AG10803 (cell line): ENCODE results near the gene ANKK1.

Experiments used
- DNase-seq: peaks from one replicate; pipeline ENCODE4 v3.0.0; 2010; ENCODE audit warnings: low read depth
- H3K4me3 ChIP-seq: 2 replicates; pipeline ENCODE4 v1.5.1; 2011; ENCODE audit warnings: mild to moderate bottlenecking, low read length, control low read depth
- CTCF ChIP-seq: conservative IDR thresholded peaks from 2 replicates; pipeline ENCODE4 v1.5.1; 2011; ENCODE audit warnings: mild to moderate bottlenecking, low read length, control low read depth, inconsistent platforms

ANKK1 gene

GRCh38 chr11:113350336-113351067 lies 37.1 kb upstream of the ANKK1 start:
- no peak for DNase-seq
- TF ChIP-seq CTCF, result no peak
- H3K4me3 ChIP-seq, result no peak overlapping the region

GRCh38 chr11:113351068-113351450 lies 36.5 kb upstream of the ANKK1 start:
- no peak for DNase-seq
- no peak for TF ChIP-seq CTCF
- no peak overlapping the region for H3K4me3 ChIP-seq

DNA sequence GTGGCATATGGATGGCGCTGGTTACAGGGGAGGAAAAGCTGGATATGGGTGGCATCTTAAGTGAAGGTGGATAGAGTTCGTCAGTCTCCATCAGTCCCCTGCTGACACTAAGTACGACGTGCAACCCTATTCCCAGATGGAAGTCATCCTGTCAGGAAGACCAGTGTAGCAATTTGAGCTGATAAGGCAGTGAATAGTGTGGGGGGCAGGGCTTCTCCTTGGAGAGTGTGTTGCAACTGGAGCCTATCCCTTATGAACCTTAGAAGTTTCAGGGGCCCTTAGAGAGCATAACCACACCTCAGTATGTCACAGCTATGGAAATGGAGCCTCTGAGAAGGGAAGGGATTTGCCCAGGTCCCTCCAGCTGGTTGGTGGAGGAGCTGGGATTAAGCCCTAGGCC lies 36.1 kb upstream of the ANKK1 start:
- DNase-seq, result no peak
- TF ChIP-seq CTCF, result no peak
- H3K4me3 ChIP-seq, result no peak overlapping the region

GRCh38 chr11:113356203-113356602 lies 31.4 kb upstream of the ANKK1 start:
- no peak for TF ChIP-seq CTCF
- DNase-seq, result no peak
- H3K4me3 ChIP-seq, result no peak overlapping the region

DNA sequence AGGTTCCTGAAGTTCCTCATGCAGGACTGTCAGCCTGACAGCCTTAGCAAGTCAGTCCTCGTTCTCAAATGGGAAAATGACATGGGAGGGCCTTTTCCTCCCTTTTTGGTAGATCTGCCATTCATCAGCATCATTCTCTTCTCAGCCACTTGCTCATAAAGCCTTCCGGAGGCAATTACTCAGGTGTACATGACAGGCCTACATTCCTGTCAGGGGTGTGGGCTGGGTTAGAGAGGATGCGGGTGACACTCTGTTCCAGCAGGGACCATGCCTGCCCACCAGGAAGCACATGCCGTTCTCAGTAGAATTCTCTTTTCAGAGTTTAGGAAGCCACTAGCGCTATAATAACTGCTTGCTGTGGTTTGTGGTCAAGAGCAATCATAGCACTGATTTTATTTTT lies 24.2 kb upstream of the ANKK1 start:
- no peak overlapping the region for H3K4me3 ChIP-seq
- TF ChIP-seq CTCF, result no peak
- no peak for DNase-seq

DNA sequence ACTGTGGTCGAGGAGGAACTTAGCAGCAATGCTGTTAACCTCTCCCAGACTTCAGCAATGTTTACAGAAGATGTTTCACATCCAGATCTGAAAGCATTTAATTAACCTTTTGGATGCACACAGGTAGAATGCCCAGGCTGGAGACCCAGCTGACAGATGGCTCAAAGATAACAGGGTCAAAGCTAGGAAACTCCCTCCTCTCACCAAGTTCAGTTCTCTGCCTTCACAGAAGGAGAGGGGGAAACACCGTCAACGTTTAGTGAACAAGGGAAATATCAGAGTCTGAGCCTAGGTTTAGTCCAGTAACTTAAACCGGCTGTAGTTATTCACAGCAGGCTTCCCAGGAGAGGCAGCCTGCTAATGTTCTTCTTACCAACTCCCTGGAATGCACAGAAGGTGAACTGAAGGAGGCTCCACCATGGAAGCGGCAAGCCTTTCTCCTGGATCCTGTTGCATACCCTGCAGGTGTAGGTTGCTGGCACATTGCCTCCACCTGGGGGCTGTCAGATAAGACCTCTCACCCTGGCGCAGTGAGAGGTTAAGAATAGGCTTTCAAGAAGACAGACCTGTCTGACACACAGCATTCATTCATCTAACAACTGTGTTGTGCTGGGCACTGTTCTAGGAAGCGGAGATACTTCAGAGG lies 23.5 kb upstream of the ANKK1 start:
- TF ChIP-seq CTCF, result no peak
- no peak for DNase-seq
- H3K4me3 ChIP-seq, result no peak overlapping the region

DNA sequence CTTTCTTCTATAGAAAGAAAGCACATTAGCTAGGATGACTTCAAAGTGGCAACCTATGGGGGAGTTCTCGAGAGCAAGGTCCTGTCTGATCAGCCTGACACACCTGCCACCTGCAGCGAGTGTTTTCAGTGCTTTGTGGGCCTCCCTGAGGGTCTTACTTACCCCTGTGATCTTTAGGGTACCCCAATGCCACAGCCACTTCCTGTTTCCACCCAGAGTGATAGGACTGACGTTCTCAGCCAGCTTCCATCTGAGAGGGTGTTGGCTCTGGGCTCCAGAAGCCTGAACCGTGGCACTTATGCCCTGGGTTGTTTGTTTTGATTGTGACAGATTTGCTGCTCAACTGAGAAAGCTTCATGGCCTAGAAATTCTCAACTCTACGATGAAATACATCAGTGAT lies 21.7 kb upstream of the ANKK1 start:
- no peak for TF ChIP-seq CTCF
- no peak overlapping the region for H3K4me3 ChIP-seq
- no peak for DNase-seq
